Hepatocyte (in vitro differentiated cells): ENCODE results near the gene WSCD2. TPM values are rescaled to one million over a fixed set of nuclear protein-coding genes. Genes with fewer than 3 reads are reported as not detected.
A peak's percentile ranks its signal among the peaks of the same experiment; 100 is the strongest.

Experiments used
- DNase-seq: peaks from one replicate; pipeline ENCODE4 v3.0.0-alpha.2; 2016; ENCODE audit warnings: low spot score
- H2AFZ ChIP-seq: fragments of 200-600 bp; sonication (generic); 2 replicates; pipeline ENCODE4 v1.6.0; 2016; ENCODE audit warnings: antibody characterized with exemption, mild to moderate bottlenecking
- H3K27ac ChIP-seq: fragments of 200-600 bp; sonication (generic); 2 replicates; pipeline ENCODE4 v1.5.1; 2016; ENCODE audit warnings: mild to moderate bottlenecking
- H3K27me3 ChIP-seq: fragments of 200-600 bp; sonication (generic); 2 replicates; pipeline ENCODE4 v1.6.1; 2016
- H3K36me3 ChIP-seq: fragments of 200-600 bp; sonication (generic); replicated peaks from 2 replicates; pipeline ENCODE4 v1.5.1; 2016; ENCODE audit warnings: low read depth; ENCODE audit not compliant: insufficient read depth
- H3K4me1 ChIP-seq: fragments of 200-600 bp; sonication (generic); 2 replicates; pipeline ENCODE4 v1.5.1; 2016; ENCODE audit warnings: mild to moderate bottlenecking, moderate library complexity; ENCODE audit not compliant: insufficient read depth
- H3K4me2 ChIP-seq: fragments of 200-600 bp; sonication (generic); 2 replicates; pipeline ENCODE4 v1.6.0; 2016
- H3K4me3 ChIP-seq: fragments of 200-600 bp; sonication (generic); 2 replicates; pipeline ENCODE4 v1.5.1; 2016; ENCODE audit warnings: mild to moderate bottlenecking
- H3K79me2 ChIP-seq: fragments of 200-600 bp; sonication (generic); 2 replicates; pipeline ENCODE4 v1.6.0; 2017; ENCODE audit warnings: mild to moderate bottlenecking
- H3K9me2 ChIP-seq: fragments of 200-600 bp; sonication (generic); replicated peaks from 2 replicates; pipeline ENCODE4 v1.6.0; 2017; ENCODE audit warnings: mild to moderate bottlenecking; ENCODE audit not compliant: insufficient read depth
- H3K9me3 ChIP-seq: fragments of 200-600 bp; sonication (generic); 2 replicates; pipeline ENCODE4 v1.5.1; 2016; ENCODE audit warnings: low read depth, mild to moderate bottlenecking
- H4K20me1 ChIP-seq: fragments of 200-600 bp; sonication (generic); 2 replicates; pipeline ENCODE4 v1.6.0; 2016; ENCODE audit warnings: mild to moderate bottlenecking; ENCODE audit not compliant: insufficient read depth, poor library complexity, severe bottlenecking
- EZH2 ChIP-seq: fragments of 200-600 bp; sonication (generic); IDR thresholded peaks from 2 replicates; pipeline ENCODE4 v1.6.1; 2016; ENCODE audit warnings: antibody characterized with exemption, mild to moderate bottlenecking, borderline replicate concordance
- EZH2phosphoT487 ChIP-seq: fragments of 200-600 bp; sonication (generic); IDR thresholded peaks from one replicate; pipeline ENCODE4 v1.6.1; 2018; ENCODE audit warnings: antibody characterized with exemption, mild to moderate bottlenecking, low read depth, moderate library complexity; ENCODE audit not compliant: unreplicated experiment, severe bottlenecking
- WGBS: methylation state at CpG from one replicate; pipeline ENCODE4 v1.1.6; 2016; ENCODE audit warnings: low lambda C conversion rate; ENCODE audit errors: missing lambda C conversion rate; 5-methylcytosine and 5-hydroxymethylcytosine counted together
- polyA plus RNA-seq: library from polyadenylated mRNA; unstranded; fragments of >200 nt; fragmentation: Nextera tagmentation; extraction: Ambion mirVana; gene quantifications from 2 replicates; pipeline ENCODE4 v1.2.1, GENCODE V29; 2016
- total RNA-seq: library from RNA; depleted of rRNA; stranded (reverse); fragments of >200 nt; gene quantifications from 2 replicates; pipeline ENCODE4 v1.2.3, GENCODE V29; 2014
- TF ChIP-seq, protein P1 (sequence below): fragments of 200-600 bp; sonication (generic); IDR thresholded peaks from 2 replicates; pipeline ENCODE4 v1.5.1; 2016; ENCODE audit warnings: antibody characterized with exemption, mild to moderate bottlenecking; ENCODE audit not compliant: poor library complexity

WSCD2 gene
- total and polyA plus RNA-seq, 2 experiments from 2014 or later = 4.2 to 4.3 TPM

DNA sequence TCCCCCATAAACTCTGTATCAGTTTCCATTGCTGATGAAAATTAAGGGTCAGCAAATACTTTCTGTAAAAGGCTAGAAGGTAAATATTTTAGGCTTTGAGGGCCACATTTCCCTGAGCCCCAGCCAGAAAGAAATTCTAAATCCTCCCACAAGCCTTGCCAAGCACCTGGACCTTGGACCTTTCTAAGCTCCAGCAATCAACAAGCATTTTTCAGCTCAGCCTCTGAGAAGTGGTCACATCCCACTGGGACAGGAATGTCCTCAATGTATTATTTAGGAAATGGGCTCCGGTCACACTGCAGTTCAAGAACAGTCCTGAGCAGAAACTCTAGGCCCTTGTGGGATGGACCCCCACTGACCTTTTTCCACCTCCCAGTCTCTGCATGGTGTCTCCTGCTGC lies 55.9 kb downstream of the WSCD2 start:
- no peak overlapping the region for H3K4me3 ChIP-seq
- WGBS = 71% methylated on average over 1 of the region's 1 CpG
- no peak overlapping the region for H3K4me2 ChIP-seq
- H4K20me1 ChIP-seq = no peaks in the 10 kb centered on the region
- no peaks in the 10 kb centered on the region for H3K9me2 ChIP-seq
- TF ChIP-seq, protein P1, sequence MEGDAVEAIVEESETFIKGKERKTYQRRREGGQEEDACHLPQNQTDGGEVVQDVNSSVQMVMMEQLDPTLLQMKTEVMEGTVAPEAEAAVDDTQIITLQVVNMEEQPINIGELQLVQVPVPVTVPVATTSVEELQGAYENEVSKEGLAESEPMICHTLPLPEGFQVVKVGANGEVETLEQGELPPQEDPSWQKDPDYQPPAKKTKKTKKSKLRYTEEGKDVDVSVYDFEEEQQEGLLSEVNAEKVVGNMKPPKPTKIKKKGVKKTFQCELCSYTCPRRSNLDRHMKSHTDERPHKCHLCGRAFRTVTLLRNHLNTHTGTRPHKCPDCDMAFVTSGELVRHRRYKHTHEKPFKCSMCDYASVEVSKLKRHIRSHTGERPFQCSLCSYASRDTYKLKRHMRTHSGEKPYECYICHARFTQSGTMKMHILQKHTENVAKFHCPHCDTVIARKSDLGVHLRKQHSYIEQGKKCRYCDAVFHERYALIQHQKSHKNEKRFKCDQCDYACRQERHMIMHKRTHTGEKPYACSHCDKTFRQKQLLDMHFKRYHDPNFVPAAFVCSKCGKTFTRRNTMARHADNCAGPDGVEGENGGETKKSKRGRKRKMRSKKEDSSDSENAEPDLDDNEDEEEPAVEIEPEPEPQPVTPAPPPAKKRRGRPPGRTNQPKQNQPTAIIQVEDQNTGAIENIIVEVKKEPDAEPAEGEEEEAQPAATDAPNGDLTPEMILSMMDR = no peak
- TF ChIP-seq EZH2phosphoT487 (no peak), EZH2 (no peak)
- H3K36me3 ChIP-seq = no peaks in the 10 kb centered on the region
- no peaks in the 10 kb centered on the region for H3K27me3 ChIP-seq
- no peak overlapping the region for H2AFZ ChIP-seq
- no peaks in the 10 kb centered on the region for H3K4me1 ChIP-seq
- peak; percentile 17 for DNase-seq
- H3K9me3 ChIP-seq = no peaks in the 10 kb centered on the region
- no peaks in the 10 kb centered on the region for H3K79me2 ChIP-seq
- H3K27ac ChIP-seq = no peak overlapping the region

DNA sequence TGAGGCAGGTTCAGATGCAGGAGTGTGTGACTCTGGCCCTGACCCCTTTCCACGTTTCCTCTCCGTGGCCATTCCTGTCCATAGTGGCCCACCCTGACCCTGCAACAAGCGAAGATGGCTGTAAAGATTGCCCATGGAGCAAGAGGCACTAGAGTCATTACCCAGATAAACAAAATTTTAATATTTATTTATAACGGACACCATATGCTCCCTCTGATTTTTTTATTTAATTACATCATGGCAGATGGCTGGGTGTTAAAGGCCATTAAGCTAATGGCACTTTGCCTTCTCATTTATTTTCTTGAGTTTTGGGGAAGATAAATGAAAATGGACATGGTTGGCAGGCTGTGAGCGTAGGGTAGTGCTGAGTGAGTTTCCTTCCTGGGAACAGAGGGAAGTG lies 58.7 kb downstream of the WSCD2 start:
- no peak for DNase-seq
- Histone ChIP-seq H3K9me3 (no peaks in the 10 kb centered on the region), H2AFZ (no peak overlapping the region), H3K4me1 (no peaks in the 10 kb centered on the region), H4K20me1 (no peaks in the 10 kb centered on the region), H3K4me2 (no peak overlapping the region), H3K79me2 (no peaks in the 10 kb centered on the region), H3K4me3 (no peak overlapping the region), H3K9me2 (no peaks in the 10 kb centered on the region), H3K27me3 (no peaks in the 10 kb centered on the region), H3K27ac (no peak overlapping the region), H3K36me3 (no peaks in the 10 kb centered on the region)
- WGBS = 95% methylated on average over 5 of the region's 5 CpGs
- no peak for TF ChIP-seq EZH2phosphoT487
- TF ChIP-seq, protein P1 = no peak
- no peak for TF ChIP-seq EZH2

DNA sequence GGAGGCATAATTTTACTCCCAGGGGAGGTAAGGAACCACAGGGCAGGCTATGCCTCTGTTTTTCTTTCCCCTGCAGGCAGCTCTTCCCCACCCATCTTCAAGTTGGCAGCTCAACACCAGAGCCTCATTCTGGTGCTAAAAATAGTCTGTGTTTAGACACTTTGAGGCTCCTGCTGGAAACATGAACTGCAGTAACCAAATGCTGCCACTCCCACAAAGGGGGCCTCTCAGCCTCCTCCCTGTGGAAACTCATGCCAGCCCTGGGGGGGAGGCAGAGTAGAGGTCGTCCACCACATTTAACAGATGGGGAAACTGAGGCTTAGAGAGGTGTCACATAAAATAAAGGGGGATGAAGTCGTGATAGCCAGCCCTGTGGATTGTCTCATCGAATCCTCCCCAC lies 61.4 kb downstream of the WSCD2 start:
- Histone ChIP-seq H3K9me2 (no peaks in the 10 kb centered on the region), H3K4me1 (no peaks in the 10 kb centered on the region), H3K79me2 (no peaks in the 10 kb centered on the region), H3K9me3 (no peaks in the 10 kb centered on the region), H3K4me2 (no peak overlapping the region), H2AFZ (no peak overlapping the region), H3K27ac (no peak overlapping the region), H3K36me3 (no peaks in the 10 kb centered on the region), H4K20me1 (no peaks in the 10 kb centered on the region), H3K27me3 (no peaks in the 10 kb centered on the region), H3K4me3 (no peak overlapping the region)
- 68% methylated on average over 3 of the region's 3 CpGs for WGBS
- peak; percentile 22 for DNase-seq
- TF ChIP-seq EZH2phosphoT487 (no peak), EZH2 (no peak)
- TF ChIP-seq, protein P1 = no peak

DNA sequence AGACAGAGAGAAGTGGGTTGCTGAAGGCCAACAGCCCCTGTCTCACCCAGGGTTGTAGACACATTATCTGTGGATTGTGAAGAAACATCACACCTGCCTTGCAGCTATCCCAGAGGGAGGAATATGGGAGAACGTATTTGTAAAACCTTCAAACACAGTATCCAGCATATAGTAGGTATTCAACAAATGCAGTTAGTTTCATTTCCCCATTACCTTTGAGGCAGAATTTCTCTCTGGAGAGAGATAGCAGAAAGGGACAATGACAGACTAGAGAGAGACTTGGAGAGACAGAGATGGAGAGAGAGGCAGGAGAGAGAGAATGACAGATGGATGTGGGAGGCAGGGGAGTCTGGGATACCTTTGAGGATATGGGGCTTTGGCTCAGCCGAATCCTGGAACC lies 62.0 kb downstream of the WSCD2 start:
- no peak for DNase-seq
- 90% methylated on average over 2 of the region's 2 CpGs for WGBS
- Histone ChIP-seq H3K36me3 (no peaks in the 10 kb centered on the region), H3K9me3 (no peaks in the 10 kb centered on the region), H3K4me2 (no peak overlapping the region), H3K4me3 (no peak overlapping the region), H3K4me1 (no peaks in the 10 kb centered on the region), H3K79me2 (no peaks in the 10 kb centered on the region), H3K9me2 (no peaks in the 10 kb centered on the region), H2AFZ (no peak overlapping the region), H3K27ac (no peak overlapping the region), H4K20me1 (no peaks in the 10 kb centered on the region), H3K27me3 (no peaks in the 10 kb centered on the region)
- TF ChIP-seq, protein P1 = no peak
- TF ChIP-seq EZH2phosphoT487 = no peak
- TF ChIP-seq EZH2 = no peak
